Upper lobe of left lung (tissue), 4 donors: ENCODE data around the gene OR2J3.

Experiments
- CTCF ChIP-seq, 6 experiments: fragments of 450-650 bp in 4 of 6; fragments of 200-600 bp in 2 of 6; sonication (generic) in 2 of 6; IDR thresholded peaks; one replicate each; pipeline ENCODE4 v1.5.1; 2016 to 2019; ENCODE audit warnings: antibody characterized with exemption in 6 of 6
- POLR2A ChIP-seq, 4 donors: fragments of 450-650 bp; IDR thresholded peaks; one replicate each; pipeline ENCODE4 v1.5.1; 2016 to 2017; ENCODE audit warnings: antibody characterized with exemption in 4 of 4, mild to moderate bottlenecking in 2 of 4
- POLR2AphosphoS5 ChIP-seq, 2 donors: sonication (generic); formaldehyde crosslinking; IDR thresholded peaks; one replicate each; pipeline ENCODE4 v1.5.1; 2017; ENCODE audit warnings: antibody characterized with exemption in 2 of 2

- no peak for TF ChIP-seq POLR2AphosphoS5 (IDR thresholded peaks at IDR 0.05)
- no peak for TF ChIP-seq POLR2A (IDR thresholded peaks at IDR 0.05)
- no peak for TF ChIP-seq CTCF (IDR thresholded peaks at IDR 0.05)
These were observed 20.6 kb upstream of the OR2J3 start, which contains the start of gene OR2B3 for GRCh38 chr6:29087213-29087612.
